GM18907 (cell line): ENCODE measurements around the gene SNX5.
"Not testable (repeated sequence)": the region's sequence is repeated elsewhere in the genome, so short reads cannot be mapped to it uniquely, and the experiment has no call there.

Experiments
- ATAC-seq: cut with Tn5 transposase; IDR thresholded peaks from one replicate; pipeline ENCODE4 v1.9.1; 2021; ENCODE audit warnings: mild to moderate bottlenecking, moderate library complexity; ENCODE audit not compliant: unreplicated experiment

SNX5 gene

DNA sequence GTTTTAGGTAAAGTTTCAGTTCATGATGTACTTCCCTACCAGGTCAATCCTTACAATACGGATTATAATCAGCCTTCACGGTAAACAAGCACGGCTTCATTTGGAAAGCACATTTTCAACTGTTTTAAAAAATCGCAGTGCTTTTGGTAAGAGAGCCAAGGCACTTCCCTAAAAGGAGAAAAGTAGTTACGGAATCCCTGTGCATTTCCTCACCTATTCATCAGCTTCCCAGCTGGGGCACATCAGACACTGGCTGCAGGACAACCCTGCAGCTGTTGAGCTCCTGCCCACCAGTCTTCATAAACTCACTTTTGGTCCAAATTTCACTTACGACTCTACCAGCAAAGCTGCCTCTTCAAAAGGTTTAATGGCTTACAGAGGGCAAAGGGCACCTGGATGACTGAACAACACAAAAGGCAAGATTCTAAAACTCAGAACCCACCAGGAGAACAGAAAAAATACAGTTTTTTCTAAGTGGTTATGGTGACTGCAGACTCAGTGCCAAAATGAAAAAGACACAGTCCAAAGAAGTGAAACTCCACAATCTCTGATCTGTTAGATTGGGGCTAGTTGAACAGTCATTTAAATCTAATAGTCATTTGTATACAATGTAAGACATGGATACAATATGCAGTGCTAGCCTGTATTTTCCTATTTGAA is 7.5 kb downstream of the SNX5 start:
- ATAC-seq, result no peak

DNA sequence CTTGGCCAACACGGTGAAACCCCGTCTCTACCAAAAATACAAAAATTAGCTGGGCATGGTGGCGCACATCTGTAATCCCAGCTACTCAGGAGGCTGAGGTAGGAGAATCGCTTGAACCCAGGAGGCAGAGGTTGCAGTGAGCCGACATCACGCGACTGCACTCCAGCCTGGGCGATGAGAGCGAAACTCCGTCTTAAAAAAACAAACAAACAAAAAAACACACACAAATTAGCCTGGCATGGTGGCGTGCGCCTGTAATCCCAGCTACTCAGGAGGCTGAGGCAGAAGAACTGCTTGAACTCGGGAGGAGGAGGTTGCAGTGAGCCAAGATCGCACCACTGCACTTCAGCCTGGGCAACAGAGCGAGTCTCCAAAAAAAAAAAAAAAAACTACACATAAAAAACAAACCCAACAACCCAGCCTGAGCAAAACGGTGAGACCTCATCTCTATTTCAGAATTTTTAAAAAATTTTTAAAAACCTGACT is 8.2 kb downstream of the SNX5 start:
- not testable (repeated sequence) for ATAC-seq

DNA sequence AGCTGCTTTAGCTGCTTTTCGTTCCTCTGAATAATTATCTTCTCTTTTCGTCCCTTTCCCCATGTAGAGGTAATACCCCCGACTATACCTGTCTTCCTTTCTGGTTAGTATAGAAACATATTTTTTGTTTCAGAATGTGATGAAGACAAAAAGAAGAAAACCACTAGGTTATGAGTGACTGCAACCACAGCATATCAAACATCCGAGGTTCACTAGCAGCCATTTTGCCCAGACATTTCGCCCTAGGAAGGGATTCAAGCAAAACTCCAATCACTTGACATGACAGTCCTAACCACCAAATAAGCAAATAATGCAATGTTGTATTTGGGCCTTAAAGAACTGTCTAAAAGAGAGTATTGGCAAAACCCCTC is 9.4 kb downstream of the SNX5 start:
- ATAC-seq, result peak; percentile 31

DNA sequence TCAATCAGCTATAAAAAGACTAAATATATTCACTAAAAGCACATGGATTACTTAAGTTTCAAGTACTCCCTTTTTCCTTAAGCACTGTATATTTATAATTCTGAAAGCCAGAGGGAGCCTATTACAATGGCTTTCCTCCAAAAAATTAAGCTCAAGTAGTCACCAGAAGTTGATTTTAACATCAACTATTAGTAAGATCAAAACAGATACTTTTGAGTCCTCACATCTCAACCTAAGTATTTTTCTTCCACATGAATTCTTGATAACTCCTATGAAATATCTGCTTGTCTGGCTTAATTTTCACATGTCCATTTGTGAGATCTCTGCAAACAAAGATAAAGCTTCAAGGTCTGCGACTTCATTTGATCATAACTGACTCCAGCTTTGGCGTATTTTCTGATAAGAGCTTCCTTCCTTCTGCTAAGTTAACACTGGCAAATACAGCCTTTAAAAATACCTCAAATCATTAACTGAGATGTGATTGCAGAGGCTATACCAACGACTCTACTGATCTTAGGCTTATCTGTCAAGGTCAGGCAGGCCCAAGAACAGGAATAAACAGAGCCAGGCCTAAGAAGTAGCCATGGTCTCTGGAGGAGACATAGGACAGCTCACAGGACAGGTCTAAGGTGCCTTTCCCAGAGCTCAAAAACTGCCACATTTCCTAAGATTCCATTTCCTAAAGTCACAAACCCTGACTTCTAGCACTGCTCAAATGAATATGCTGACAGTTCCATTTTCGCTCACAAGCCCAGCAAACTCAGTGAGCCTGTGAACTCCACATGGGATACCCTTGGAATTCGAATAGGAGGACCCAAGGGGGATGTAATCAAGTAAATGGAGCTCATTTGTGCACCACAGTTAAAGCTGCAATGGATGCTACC is 10.0 kb downstream of the SNX5 start:
- no peak for ATAC-seq

DNA sequence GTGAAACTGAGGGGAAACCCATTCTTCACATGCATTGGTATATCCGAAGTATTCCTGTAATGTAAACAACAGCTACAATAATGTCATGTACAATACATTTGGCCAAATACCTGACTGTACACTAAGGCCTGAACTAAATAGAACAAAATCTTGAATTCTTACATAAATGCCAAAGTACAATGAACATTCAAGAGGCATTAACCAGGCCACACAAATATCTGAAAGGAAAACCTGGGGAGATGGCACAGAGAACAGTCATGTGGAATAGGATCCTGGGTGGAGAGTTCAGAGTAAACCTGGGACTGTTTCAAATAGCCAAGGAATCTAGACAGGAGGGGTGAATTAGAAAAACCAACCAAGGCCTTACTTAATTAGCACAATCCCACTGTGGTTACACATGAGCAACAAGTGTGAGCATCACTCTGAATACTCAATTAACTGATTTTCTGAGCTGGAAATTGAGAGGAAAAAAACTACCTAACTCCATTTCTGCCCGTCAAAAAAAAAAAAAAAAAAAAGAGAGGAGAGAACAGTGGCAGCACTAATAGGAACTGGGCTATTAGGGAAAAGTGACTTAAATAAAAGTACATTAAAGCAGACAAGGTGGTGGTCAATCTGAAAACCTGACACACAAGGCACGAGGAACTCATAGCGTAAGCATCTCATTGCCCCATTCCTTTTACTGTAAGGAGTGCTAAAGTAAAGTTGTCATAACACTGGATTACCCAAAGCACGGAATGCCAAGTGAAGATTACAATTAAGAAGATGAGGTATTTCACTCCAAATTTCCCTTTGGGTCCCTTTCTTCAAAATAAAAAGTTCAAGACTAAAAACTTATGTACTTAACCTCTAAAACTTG is 10.9 kb downstream of the SNX5 start:
- no peak for ATAC-seq

DNA sequence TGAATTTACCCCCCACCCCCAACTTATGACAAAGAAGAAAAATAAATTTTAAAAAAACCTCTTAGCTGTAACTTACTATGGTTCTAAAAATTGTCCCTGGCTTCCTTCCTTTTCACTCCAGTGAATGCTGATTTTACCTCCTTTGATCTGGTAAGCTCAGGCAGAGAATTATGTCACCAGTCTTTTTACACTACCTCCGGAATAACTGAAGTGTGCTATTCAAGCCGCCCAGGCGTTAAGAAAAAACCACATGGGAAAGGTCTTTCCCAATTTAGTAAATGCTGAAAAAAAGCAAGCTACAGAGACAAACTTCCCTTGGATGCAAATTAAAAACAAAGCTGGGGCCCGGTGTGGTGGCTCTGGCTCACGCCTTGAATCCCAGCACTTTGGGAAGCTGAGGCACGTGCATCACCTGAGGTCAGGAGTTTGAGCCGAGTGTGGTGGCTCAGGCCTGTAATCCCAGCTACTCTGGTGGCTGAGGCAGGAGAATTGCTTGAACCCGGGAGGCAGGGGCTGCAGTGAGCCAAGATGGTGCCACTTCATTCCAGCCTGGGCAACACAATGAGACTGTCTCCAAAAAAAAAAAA is 12.4 kb downstream of the SNX5 start:
- ATAC-seq, result no peak

DNA sequence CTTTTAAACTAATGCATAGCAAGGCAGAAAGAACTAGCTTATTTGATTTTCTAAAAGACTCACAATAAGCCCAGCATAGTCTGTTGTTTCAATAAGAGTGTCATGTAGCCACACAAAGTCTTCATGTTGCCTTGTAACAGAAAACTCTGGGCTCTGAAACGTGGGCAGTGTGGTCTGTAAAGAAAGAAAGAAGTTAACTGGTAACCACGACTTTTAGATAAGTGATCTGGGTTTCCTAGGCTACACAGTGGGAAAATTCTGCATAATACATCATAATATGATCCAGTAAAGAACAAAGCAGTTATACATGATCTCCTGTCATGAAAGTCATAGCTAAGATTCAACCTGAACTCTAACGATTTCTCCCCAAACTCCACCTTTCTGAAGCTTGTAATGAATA is 13.3 kb downstream of the SNX5 start:
- ATAC-seq, result no peak

DNA sequence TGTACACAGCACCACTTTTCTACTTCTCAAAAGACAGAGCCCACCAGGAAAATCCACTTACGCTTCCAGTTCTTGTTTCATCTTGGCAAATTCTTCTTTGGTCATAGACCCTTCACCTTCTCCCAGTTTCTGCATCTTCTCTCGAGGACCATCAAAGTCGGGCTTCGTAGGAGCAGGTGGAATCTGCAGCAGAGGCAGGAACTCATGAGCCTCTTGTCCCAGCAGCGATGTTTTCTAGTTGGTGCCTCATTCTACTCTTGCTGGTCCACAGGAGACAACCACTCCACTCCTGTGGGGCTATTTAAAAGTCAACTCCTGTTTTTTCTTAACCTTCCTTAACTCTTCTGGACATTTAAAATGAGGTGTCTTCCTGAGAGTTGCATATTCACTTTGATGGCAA is 14.7 kb downstream of the SNX5 start:
- no peak for ATAC-seq

DNA sequence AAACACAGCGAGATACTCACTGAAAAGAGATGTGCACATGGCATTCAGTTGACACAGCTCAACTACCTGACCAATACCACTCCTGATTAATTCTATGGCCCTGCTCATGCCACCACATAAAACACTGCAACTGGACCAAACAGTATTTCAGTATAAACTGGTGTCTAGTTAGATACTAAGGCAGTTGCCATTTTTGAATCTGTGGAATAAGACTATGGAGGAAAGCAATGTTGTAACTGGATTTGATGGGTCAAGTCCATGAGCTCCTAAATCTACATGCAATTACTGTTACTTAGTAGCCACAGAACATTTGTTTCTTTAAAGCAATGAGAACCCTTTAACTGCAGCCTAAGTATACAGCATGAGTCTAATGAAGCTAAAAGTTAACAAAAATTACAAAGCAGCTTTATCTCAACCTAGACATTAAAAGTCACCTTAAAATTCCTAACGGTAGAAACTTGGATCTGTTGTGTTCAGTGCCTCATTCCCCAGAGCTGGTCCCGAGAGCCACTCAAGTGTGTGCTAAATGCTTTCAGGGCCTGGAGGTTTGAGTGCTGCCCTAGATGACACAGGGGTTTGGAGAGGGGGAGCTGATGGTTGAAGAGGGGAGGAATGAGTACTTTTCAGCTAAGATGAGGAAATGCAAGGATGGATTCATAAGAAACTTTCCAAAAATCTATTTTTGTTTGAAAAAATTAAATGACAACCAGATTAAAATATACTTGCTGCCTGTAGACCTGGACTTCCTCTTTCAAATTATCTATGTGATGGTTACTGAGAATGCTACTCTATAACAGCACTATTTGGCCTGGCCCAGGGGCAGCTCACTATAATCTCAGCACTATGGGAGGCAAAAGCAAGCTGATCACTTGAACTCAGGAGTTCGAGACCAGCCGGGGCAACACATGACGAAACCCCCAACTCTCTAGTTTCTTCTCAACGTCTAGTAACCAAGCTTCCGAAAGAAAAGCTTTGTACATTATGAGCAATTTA is 15.6 kb downstream of the SNX5 start:
- no peak for ATAC-seq

DNA sequence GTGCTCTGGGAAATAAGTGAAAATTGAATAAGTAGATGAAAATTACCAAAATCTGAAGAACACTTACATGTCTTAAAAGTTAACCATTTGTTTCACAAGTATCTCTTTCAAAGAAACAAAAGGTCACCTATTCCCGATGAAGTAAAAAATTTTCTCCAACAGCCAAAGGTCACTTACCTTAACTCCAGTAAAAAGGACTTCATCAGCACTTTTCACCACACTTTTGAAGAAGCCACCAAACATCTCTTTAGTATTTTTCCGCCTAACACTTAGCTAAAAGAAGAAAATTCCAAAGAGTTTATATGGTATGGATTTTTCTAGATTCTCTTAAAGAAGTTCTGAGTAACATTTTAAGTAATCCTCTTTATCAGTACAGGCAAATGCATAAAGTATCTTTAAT is 17.3 kb downstream of the SNX5 start:
- no peak for ATAC-seq

DNA sequence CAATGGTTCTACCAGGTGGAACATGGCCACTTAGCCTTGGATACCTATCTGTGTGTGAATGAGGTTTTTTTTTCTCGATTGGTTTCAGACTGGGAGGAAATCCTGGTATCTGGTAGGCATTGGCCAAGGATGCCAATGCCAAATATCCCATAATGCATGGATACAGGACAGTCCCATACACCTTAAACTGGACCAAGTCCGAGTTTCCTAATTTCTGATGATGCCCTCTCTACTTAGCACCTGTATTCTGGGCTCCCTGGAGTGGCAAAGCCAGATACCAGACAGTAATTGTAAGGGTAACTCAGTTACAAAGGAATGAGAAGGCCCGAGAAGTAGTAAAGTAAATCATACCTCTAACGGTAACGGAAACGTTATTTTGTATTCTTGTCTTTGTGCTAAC is 17.9 kb downstream of the SNX5 start:
- no peak for ATAC-seq

DNA sequence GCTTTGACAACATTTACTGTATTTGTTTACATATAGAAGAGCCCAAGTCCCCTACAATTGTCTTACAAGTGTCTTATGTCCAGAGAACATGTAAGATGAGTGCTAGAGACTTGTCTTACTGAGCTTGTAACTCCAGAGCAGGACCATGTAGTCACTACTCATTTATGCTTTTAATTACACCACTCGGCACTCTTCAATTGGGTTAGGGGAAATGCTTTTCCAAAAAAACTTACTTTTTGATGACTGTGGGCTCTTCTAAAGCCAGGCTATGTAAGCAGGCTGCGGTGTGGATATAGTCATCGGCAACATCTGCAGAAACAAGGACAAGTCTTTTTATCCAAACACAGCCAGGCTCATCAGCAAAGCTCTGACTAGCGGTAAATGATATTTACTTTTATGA is 18.7 kb downstream of the SNX5 start:
- ATAC-seq, result no peak

DNA sequence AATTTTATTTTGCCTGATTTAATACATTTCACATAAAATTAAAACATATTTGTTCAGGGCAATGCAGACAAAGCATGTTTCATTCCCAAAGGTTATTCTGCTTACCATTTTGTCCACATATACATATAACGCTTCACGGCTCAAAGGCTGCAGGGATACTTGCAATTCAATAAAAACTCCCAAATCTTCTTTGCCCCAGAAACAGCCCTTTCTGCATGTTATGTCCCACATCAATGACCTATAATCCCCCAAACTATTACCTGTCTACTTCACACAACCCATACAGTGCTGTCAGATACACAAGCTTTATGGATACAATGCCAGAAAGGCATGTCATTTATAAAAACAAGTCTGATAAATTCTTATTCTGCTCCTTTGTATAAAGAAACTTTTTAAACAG is 20.2 kb downstream of the SNX5 start:
- no peak for ATAC-seq

DNA sequence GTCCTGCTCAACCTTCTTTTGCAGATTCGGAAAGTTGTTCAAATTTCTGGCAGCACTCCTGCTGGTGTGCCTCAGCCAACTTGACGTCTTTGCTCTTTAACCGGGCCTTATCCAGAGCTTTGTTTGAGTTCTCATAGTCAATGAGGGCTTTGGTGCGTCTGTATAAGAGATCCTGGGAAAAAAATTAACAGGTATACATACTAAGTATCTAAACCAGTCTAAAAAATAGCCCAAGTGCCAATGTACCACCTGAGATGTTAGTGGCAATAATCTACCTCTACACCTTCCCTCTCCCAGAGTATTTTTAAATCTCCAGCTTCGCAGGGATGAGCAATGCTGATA is 21.1 kb downstream of the SNX5 start:
- ATAC-seq, result no peak

DNA sequence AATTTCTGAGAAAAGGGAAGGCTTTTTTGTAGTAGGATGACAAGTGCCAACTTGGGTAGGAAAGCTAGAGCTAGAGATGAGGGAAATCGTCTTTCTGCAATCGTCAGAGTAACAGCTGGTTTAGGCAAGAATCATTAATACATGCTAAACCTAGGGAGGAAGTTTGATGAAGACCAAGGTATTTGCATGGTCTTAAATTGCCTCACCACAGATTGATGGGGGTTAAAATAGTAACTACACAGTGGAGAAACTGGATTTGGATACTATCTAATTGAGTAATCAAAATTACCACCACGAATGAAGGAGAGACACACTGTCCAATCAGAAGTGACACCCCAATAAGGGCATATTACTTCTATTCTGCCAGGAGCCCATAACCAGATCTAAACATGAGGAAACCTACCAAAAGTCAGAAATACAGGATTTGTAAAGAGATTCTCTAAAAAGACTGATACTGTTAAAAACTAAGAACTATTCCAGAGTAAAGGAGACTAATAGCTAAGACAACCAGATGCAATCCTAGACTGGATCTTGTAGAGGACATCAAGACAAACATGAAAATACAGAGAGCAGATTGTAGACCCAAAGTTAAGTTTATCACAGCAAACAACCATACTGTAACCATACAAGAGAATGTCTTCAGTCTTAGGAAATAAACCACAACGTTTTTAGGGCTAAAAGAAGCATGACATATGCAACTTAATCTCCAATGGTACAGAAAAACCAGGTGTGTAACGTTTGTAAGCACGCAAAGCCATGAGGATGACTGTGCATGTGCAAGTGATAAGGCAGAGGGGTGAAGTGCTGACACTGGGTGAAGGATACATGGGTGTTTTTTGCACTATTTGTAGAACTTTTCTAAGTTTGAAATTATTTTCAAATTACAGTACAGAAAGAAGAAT is 21.8 kb downstream of the SNX5 start:
- ATAC-seq, result no peak

DNA sequence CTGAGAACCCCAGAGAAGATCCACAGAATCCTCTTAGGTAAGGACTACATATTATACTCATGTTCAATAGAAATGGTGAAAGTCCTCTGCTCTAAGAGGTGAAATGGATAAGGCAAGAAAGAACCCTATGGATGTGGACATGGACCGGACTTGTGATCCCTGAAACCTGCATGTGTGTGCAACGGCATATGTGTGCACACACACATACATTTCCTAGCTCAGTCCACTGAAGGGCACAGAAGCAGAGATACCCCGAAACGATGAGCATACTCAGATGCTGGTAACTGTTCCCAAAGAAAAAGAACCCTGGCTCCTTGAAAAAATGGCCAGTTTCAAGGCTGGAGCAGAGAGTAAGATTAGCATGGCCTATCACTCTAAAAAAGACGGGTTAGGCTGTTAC is 22.6 kb downstream of the SNX5 start:
- ATAC-seq, result no peak

DNA sequence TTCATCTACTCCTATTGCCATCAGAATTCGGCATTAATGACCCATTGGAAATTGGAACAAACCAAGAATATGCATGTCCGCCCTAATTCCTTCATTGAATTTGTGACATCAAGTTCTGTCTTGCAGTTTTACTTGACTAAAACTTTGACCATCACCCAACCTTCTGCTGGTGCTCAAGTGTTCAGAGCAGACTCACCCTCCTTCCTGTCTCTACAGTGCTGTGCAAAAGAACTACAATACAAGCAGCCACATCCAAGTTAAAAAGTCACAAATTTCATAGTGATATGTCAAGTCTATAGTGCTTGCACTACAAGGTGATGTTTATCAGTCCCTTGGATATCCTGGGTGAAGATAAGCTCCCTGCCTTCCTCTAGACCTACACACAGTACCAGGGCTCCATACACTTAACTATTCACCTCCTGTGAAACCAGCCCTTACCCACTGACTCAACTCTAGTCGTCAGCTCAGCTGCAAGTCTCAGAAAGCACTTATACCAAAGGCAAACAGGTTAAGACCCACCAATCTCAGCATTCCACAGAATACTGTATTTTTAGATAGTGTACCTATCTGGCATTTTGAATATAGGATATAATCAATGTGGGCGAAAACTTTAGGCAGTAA is 23.6 kb downstream of the SNX5 start:
- no peak for ATAC-seq

DNA sequence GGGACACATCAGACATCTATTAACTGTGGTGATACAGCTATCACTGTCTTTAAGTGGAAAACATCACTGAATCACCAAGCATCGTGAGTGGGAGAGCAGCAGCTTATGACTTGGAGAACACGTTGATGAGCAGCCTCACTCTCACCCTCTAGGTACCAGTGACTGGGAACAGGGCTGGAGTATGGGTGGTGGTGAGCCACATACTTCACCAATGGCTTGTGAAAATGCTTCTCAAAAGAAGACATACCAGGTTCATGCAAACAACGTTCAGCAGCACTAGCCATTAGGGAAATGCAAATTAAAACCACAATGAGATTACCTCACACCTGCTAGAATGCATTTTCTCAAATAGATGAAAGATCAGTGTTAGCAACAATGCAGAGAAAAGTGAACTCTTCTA is 25.3 kb downstream of the SNX5 start:
- ATAC-seq, result peak; percentile 72

DNA sequence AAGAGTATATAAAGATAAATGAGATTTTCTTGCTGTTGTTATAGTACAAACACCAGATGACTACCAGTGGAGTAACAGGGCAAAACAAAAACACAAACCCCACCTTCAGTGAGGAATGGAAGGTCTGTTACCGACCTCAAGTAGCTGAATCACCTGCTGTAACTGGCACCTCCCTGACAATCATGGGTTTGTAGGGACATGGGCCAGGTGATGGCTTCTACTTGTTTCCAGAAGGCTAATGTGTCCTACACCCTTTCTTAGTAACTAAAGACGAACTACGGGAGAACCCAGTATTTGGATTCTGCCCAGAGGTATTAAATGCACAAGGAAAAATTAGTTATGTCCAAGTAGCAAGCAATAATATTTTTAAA is 26.8 kb downstream of the SNX5 start:
- no peak for ATAC-seq
